ENCODE data around the gene P3H1. TPM values are rescaled to one million over a fixed set of nuclear protein-coding genes. Genes with fewer than 3 reads are reported as not detected.

P3H1 gene
- total and polyA plus RNA-seq, 2 donors (not counting 1 experiment from before 2014, with no cell fraction given): 42.2 to 51.3 TPM

DNA sequence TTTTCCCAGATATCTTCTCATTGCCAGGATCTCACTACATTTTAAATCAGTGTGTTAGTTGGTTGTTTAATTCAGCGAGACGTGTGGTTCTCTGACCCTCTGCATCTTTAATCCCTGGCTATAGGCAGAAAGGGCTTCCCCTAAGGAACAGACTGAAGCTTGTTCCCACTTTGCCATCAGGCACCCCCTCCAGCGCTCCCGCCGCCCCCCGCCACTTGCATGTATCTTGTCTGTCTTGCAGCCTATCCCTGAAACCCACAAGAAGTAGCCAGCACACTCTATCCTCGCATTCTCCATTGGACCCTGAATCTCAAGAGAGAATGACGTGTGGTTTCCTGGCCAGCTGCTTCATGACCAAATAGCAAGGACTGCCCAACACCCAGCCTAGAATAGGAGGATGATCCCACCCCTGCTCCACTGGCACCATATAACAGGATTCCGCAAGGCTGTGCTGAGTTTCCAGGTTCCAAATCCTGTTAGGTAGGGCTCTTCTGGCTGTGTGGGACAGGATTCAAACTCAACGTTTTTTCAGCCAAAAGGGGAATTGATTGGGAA, 34.6 kb downstream of the P3H1 start:
- DNase-seq (no peak), ATAC-seq (ENCODE audit: low read depth) (no peak)
- Histone ChIP-seq H3K27me3 (replicated peaks in 1 of 4; ENCODE audit: control extremely low read depth in 1 of 4, control insufficient read depth in 3 of 4, insufficient read depth in 4 of 4, low read length in 3 of 4) (no peaks in the 10 kb centered on the region), H2AFZ (ENCODE audit: insufficient read depth, low read depth, low read length, poor library complexity, severe bottlenecking) (no peak overlapping the region), H3K9ac (ENCODE audit: low read length) (no peak overlapping the region), H3K79me2 (ENCODE audit: control insufficient read depth, insufficient read depth, low read length) (no peaks in the 10 kb centered on the region), H4K20me1 (ENCODE audit: control insufficient read depth, insufficient read depth, low read length, poor library complexity, severe bottlenecking) (no peaks in the 10 kb centered on the region), H3K9me3 (ENCODE audit: control extremely low read depth in 1 of 3, control insufficient read depth in 2 of 3, insufficient read depth in 1 of 3, low read length in 2 of 3) (no peaks in the 10 kb centered on the region), H3K4me3 (ENCODE audit: control extremely low read depth in 1 of 5, extremely low read depth in 1 of 5, insufficient read depth in 1 of 5, low read depth in 2 of 5, low read length in 4 of 5) (no peak overlapping the region), H3K27ac (ENCODE audit: low read length in 2 of 2) (no peak overlapping the region), H3K4me1 (ENCODE audit: control insufficient read depth in 2 of 2, insufficient read depth in 2 of 2, low read length in 2 of 2) (peaks cover 6 to 8% of the 10 kb centered on the region in 2 donors), H3K4me2 (replicated peaks; ENCODE audit: low read depth, low read length, poor library complexity, severe bottlenecking) (no peak overlapping the region), H3K36me3 (replicated peaks in 1 of 2; ENCODE audit: control extremely low read depth in 1 of 2, control insufficient read depth in 1 of 2, extremely low read depth in 1 of 2, insufficient read depth in 2 of 2, low read length in 1 of 2) (no peaks in the 10 kb centered on the region)
- POLR2A ChIA-PET: no interaction called here
- intact Hi-C loops (cut with micrococcal nuclease): no loop called here
- no peak overlapping the region for H3K27ac Mint-ChIP-seq
- peaks cover 10% of the 10 kb centered on the region for H3K4me1 Mint-ChIP-seq
- H3K9me3 Mint-ChIP-seq (ENCODE audit: insufficient read depth): no peaks in the 10 kb centered on the region
- no peak for TF ChIP-seq EZH2 (IDR thresholded peaks at IDR 0.05; ENCODE audit: borderline replicate concordance, insufficient read depth, low read depth, low read length, poor library complexity, severe bottlenecking)
- TF ChIP-seq, protein P1, sequence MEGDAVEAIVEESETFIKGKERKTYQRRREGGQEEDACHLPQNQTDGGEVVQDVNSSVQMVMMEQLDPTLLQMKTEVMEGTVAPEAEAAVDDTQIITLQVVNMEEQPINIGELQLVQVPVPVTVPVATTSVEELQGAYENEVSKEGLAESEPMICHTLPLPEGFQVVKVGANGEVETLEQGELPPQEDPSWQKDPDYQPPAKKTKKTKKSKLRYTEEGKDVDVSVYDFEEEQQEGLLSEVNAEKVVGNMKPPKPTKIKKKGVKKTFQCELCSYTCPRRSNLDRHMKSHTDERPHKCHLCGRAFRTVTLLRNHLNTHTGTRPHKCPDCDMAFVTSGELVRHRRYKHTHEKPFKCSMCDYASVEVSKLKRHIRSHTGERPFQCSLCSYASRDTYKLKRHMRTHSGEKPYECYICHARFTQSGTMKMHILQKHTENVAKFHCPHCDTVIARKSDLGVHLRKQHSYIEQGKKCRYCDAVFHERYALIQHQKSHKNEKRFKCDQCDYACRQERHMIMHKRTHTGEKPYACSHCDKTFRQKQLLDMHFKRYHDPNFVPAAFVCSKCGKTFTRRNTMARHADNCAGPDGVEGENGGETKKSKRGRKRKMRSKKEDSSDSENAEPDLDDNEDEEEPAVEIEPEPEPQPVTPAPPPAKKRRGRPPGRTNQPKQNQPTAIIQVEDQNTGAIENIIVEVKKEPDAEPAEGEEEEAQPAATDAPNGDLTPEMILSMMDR (IDR thresholded peaks at IDR 0.05): no peak
- no peak overlapping the region for H3K4me3 Mint-ChIP-seq
- CTCF ChIA-PET: no interaction called here
- 82% methylated on average over 6 of the region's 10 CpGs for WGBS (ENCODE audit: insufficient coverage)
- no peaks in the 10 kb centered on the region for H3K27me3 Mint-ChIP-seq

DNA sequence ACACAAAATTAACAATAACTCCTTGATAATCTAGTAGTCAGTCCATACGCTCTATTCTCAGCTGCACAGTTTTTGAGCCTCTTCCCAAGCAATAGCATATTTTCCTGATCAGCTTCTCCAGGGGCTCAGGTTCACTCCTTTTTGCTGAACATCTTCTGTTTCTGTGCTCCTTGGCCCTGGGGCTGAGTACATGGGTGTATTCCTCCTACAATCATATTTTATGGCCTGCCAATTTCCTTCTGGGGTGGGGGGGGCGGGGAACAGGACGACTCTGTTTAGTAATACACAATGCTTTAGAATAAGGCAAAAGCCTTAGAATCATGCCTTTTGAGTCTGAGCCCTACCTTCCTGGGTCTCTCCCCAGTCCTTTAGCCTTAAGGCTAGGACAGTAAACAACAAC, 35.2 kb downstream of the P3H1 start:
- ATAC-seq (ENCODE audit: low read depth) (no peak), DNase-seq (no peak)
- TF ChIP-seq EZH2 (IDR thresholded peaks at IDR 0.05; ENCODE audit: borderline replicate concordance, insufficient read depth, low read depth, low read length, poor library complexity, severe bottlenecking): no peak
- TF ChIP-seq, protein P1 (IDR thresholded peaks at IDR 0.05): no peak
- no peak overlapping the region for H3K27ac ChIP-seq (ENCODE audit: low read length in 2 of 2)
- no peak overlapping the region for H3K9ac ChIP-seq (ENCODE audit: low read length)
- H3K79me2 ChIP-seq (ENCODE audit: control insufficient read depth, insufficient read depth, low read length): no peaks in the 10 kb centered on the region
- 100% methylated on average over 1 of the region's 3 CpGs for WGBS (ENCODE audit: insufficient coverage)
- intact Hi-C loops (cut with micrococcal nuclease): no loop called here
- H3K36me3 ChIP-seq (replicated peaks in 1 of 2; ENCODE audit: control extremely low read depth in 1 of 2, control insufficient read depth in 1 of 2, extremely low read depth in 1 of 2, insufficient read depth in 2 of 2, low read length in 1 of 2): no peaks in the 10 kb centered on the region
- no peaks in the 10 kb centered on the region for H3K9me3 ChIP-seq (ENCODE audit: control extremely low read depth in 1 of 3, control insufficient read depth in 2 of 3, insufficient read depth in 1 of 3, low read length in 2 of 3)
- H3K4me2 ChIP-seq (replicated peaks; ENCODE audit: low read depth, low read length, poor library complexity, severe bottlenecking): no peak overlapping the region
- no peak overlapping the region for H3K4me3 Mint-ChIP-seq
- H3K4me3 ChIP-seq (ENCODE audit: control extremely low read depth in 1 of 5, extremely low read depth in 1 of 5, insufficient read depth in 1 of 5, low read depth in 2 of 5, low read length in 4 of 5): no peak overlapping the region
- no peaks in the 10 kb centered on the region for H3K27me3 ChIP-seq (replicated peaks in 1 of 4; ENCODE audit: control extremely low read depth in 1 of 4, control insufficient read depth in 3 of 4, insufficient read depth in 4 of 4, low read length in 3 of 4)
- no peaks in the 10 kb centered on the region for H4K20me1 ChIP-seq (ENCODE audit: control insufficient read depth, insufficient read depth, low read length, poor library complexity, severe bottlenecking)
- peaks cover 4% of the 10 kb centered on the region for H3K4me1 Mint-ChIP-seq
- no peaks in the 10 kb centered on the region for H3K9me3 Mint-ChIP-seq (ENCODE audit: insufficient read depth)
- H2AFZ ChIP-seq (ENCODE audit: insufficient read depth, low read depth, low read length, poor library complexity, severe bottlenecking): no peak overlapping the region
- ChIA-PET POLR2A (interaction anchor here (0.7 kb wide), 1 partner anchor 920 kb away, joined by 6 read pairs; no protein-coding TSS in a partner anchor), CTCF (no interaction called here)
- H3K27me3 Mint-ChIP-seq: no peaks in the 10 kb centered on the region
- H3K4me1 ChIP-seq (ENCODE audit: control insufficient read depth in 2 of 2, insufficient read depth in 2 of 2, low read length in 2 of 2): peaks cover 0 to 1% of the 10 kb centered on the region in 2 donors
- H3K27ac Mint-ChIP-seq: no peak overlapping the region

Data from B cell (primary cell).